ENCODE measurements around the gene FYB1.

Gene FYB1

GRCh38 chr5:39057734-39058133 lies 161.6 kb downstream of the FYB1 start:
- ATAC-seq (no peak), DNase-seq (no peak)
- Mint-ChIP-seq H3K27me3 (no peaks in the 10 kb centered on the region), H3K4me3 (peak overlapping the region; percentile 55), H3K27ac (no peak overlapping the region), H3K36me3 (ENCODE audit: low read depth) (peaks cover 8% of the 10 kb centered on the region), H3K9me3 (no peaks in the 10 kb centered on the region), H3K4me1 (peaks cover 59% of the 10 kb centered on the region)

- Mint-ChIP-seq H3K4me1 (peaks cover 47% of the 10 kb centered on the region), H3K36me3 (ENCODE audit: low read depth) (peaks cover 9% of the 10 kb centered on the region), H3K9me3 (no peaks in the 10 kb centered on the region), H3K27me3 (no peaks in the 10 kb centered on the region), H3K4me3 (no peak overlapping the region), H3K27ac (peak overlapping the region; percentile 65)
- DNase-seq (no peak), ATAC-seq (no peak)
Observed at GRCh38 chr5:39055768-39056398, 163.5 kb downstream of the FYB1 start.
